GM11168 (cell line): ENCODE results near the gene KIAA0319L.

Source experiments
- in situ Hi-C: fragments of 300-500 bp; cut with MboI; formaldehyde crosslinking; loops from one replicate; pipeline ENCODE4 v1.12.0; 2022; ENCODE audit warnings: low sequenced_read_pairs; ENCODE audit not compliant: unreplicated experiment

Gene KIAA0319L

GRCh38 chr1:35564884-35565741 is 7.9 kb upstream of the KIAA0319L start:
- in situ Hi-C loops = loop anchor here (10.0 kb wide), 1 partner anchor 120 kb away; no protein-coding TSS in a partner anchor

- in situ Hi-C loops = loop anchor here (10.0 kb wide), 1 partner anchor 119 kb away; no protein-coding TSS in a partner anchor
These were observed 7.1 kb upstream of the KIAA0319L start for GRCh38 chr1:35564037-35564883.

GRCh38 chr1:35563166-35563565 is 6.0 kb upstream of the KIAA0319L start:
- in situ Hi-C loops = loop anchor here (10.0 kb wide), 1 partner anchor 118 kb away; no protein-coding TSS in a partner anchor

- in situ Hi-C loops = loop anchor here (10.0 kb wide), 1 partner anchor 117 kb away; no protein-coding TSS in a partner anchor
These were observed 4.9 kb upstream of the KIAA0319L start for GRCh38 chr1:35561972-35562680.

- in situ Hi-C loops = loop anchor here (10.0 kb wide), 1 partner anchor 117 kb away; no protein-coding TSS in a partner anchor
These were observed 4.2 kb upstream of the KIAA0319L start for GRCh38 chr1:35561297-35561971.

GRCh38 chr1:35560256-35561225 is 3.3 kb upstream of the KIAA0319L start:
- in situ Hi-C loops = loop anchor here (10.0 kb wide), 1 partner anchor 116 kb away; no protein-coding TSS in a partner anchor

- in situ Hi-C loops = no loop called here
These were observed 2.2 kb upstream of the KIAA0319L start for GRCh38 chr1:35559317-35559944.

- in situ Hi-C loops = no loop called here
These were observed 1.4 kb upstream of the KIAA0319L start for GRCh38 chr1:35558374-35559316.

GRCh38 chr1:35557611-35558373 is 589 bp upstream of the KIAA0319L start, which contains the start of gene NCDN:
TSS of gene NCDN (plus strand) at chr1:35557799. CDS start at chr1:35558191, 392 bp downstream.
- in situ Hi-C loops = no loop called here

- in situ Hi-C loops = no loop called here
These were observed 602 bp downstream of the KIAA0319L start for GRCh38 chr1:35556484-35557117.

GRCh38 chr1:35555601-35556477 is 1.4 kb downstream of the KIAA0319L start:
- in situ Hi-C loops = no loop called here

GRCh38 chr1:35555212-35555584 is 2.0 kb downstream of the KIAA0319L start:
- in situ Hi-C loops = no loop called here

GRCh38 chr1:35554266-35555211 is 2.7 kb downstream of the KIAA0319L start:
- in situ Hi-C loops = no loop called here

- in situ Hi-C loops = no loop called here
These were observed 3.4 kb downstream of the KIAA0319L start for GRCh38 chr1:35553851-35554250.
